Activated T-helper 1 cell treated with anti-CD3 and anti-CD28 coated beads, Interleukin-12 subunit alpha, Interleukin-12 subunit beta, Interleukin-2, Interleukin-4 antibody, amounts not matched to agents 30 ng/mL and 10 ng/mL and 1 ng/mL, durations not matched to agents 14 hours and 24 hours and 36 hours (primary cell): ENCODE results near the gene KPNA4. TPM values are rescaled to one million over a fixed set of nuclear protein-coding genes. Genes with fewer than 3 reads are reported as not detected.
"Not testable (repeated sequence)": the region's sequence is repeated elsewhere in the genome, so short reads cannot be mapped to it uniquely, and the experiment has no call there.

Source experiments
- DNase-seq: peaks from one replicate; pipeline ENCODE4 v3.0.0; 2021; ENCODE audit warnings: low spot score
- H3K27ac Mint-ChIP-seq: one replicate; pipeline ENCODE4 v1.8.0; 2021; ENCODE audit warnings: mild to moderate bottlenecking, mixed read lengths
- H3K27me3 Mint-ChIP-seq: one replicate; pipeline ENCODE4 v1.8.0; 2022; ENCODE audit warnings: mild to moderate bottlenecking, moderate library complexity, mixed read lengths; ENCODE audit not compliant: insufficient read depth
- H3K36me3 Mint-ChIP-seq: one replicate; pipeline ENCODE4 v1.8.0; 2021; ENCODE audit warnings: low read depth, mixed read lengths
- H3K4me1 Mint-ChIP-seq: one replicate; pipeline ENCODE4 v1.8.0; 2021; ENCODE audit warnings: low read depth, mixed read lengths
- H3K4me3 Mint-ChIP-seq: one replicate; pipeline ENCODE4 v1.8.0; 2021; ENCODE audit warnings: mild to moderate bottlenecking, moderate library complexity, mixed read lengths
- H3K9me3 Mint-ChIP-seq: one replicate; pipeline ENCODE4 v1.8.0; 2021; ENCODE audit warnings: mixed read lengths
- intact Hi-C: fragments of 100-400 bp; cut with micrococcal nuclease; formaldehyde crosslinking; loops from one replicate; pipeline ENCODE4 v1.15.1; 2024
- total RNA-seq: library from RNA; stranded (reverse); gene quantifications from 2 replicates; pipeline ENCODE4 v1.2.3, GENCODE V29; 2022

The KPNA4 gene
- total RNA-seq, 1 donor from 2014 or later: 77.7 TPM

- no peaks in the 10 kb centered on the region for H3K4me1 Mint-ChIP-seq
- H3K9me3 Mint-ChIP-seq: peaks cover 5% of the 10 kb centered on the region
- H3K4me3 Mint-ChIP-seq: no peak overlapping the region
- H3K27ac Mint-ChIP-seq: no peak overlapping the region
- H3K36me3 Mint-ChIP-seq: peaks cover 3% of the 10 kb centered on the region
- H3K27me3 Mint-ChIP-seq: peaks cover 22% of the 10 kb centered on the region
- intact Hi-C loops: no loop called here
- DNase-seq: no peak
Measured at GRCh38 chr3:160454995-160455394, 110.4 kb downstream of the KPNA4 start.

GRCh38 chr3:160452251-160452650 is 113.1 kb downstream of the KPNA4 start:
- H3K4me3 Mint-ChIP-seq, H3K27ac Mint-ChIP-seq, DNase-seq, intact Hi-C loops, H3K9me3 Mint-ChIP-seq, H3K36me3 Mint-ChIP-seq: not testable (repeated sequence)
- Mint-ChIP-seq H3K27me3 (peaks cover 19% of the 10 kb centered on the region), H3K4me1 (peaks cover 10% of the 10 kb centered on the region)

DNA sequence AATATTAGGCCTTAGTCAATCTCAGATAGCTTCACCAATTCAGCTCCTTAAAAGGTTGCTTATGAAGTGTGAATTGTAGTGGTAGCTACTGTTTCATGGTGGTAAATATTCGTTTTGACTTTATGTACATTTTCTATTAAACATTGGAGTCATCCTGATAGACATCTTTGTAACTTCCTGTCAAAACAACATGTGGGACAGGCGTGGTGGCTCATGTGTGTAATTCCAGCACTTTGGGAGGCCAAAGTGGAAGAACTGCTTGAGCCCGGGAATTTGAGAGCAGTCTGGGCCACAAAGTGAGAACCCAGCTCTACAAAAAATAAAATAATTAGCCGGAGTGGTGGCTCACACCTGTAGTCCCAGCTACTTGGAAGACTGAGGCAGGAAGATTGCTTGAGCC is 113.8 kb downstream of the KPNA4 start:
- Mint-ChIP-seq H3K27ac (no peak overlapping the region), H3K27me3 (peaks cover 12% of the 10 kb centered on the region), H3K36me3 (peaks cover 9% of the 10 kb centered on the region), H3K4me3 (no peak overlapping the region), H3K9me3 (peaks cover 5% of the 10 kb centered on the region), H3K4me1 (peaks cover 17% of the 10 kb centered on the region)
- DNase-seq: no peak
- intact Hi-C loops: no loop called here

DNA sequence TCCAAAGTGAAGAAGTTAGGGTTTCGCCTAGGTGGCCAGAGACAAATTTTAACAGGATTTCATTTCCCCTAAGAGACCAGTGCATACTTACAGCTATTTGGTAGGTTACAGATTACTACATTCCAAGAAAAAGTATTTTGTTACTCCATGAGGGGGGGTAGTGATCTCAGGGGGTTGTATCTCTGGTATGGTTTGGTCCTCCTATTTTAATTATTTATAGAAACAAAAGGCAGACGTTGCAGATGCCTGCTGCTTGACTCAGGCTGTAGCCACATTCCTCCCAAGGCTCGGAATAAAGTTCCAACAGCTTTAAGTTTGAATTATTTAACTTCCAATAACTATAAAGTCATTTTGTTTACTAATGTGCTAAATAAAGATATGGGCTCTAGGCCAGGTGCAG is 114.5 kb downstream of the KPNA4 start:
- Mint-ChIP-seq H3K27me3 (peaks cover 12% of the 10 kb centered on the region), H3K4me3 (peak overlapping the region; percentile 95), H3K27ac (peak overlapping the region; percentile 95), H3K4me1 (peaks cover 23% of the 10 kb centered on the region), H3K36me3 (peaks cover 14% of the 10 kb centered on the region), H3K9me3 (peaks cover 5% of the 10 kb centered on the region)
- DNase-seq: no peak
- intact Hi-C loops: no loop called here

DNA sequence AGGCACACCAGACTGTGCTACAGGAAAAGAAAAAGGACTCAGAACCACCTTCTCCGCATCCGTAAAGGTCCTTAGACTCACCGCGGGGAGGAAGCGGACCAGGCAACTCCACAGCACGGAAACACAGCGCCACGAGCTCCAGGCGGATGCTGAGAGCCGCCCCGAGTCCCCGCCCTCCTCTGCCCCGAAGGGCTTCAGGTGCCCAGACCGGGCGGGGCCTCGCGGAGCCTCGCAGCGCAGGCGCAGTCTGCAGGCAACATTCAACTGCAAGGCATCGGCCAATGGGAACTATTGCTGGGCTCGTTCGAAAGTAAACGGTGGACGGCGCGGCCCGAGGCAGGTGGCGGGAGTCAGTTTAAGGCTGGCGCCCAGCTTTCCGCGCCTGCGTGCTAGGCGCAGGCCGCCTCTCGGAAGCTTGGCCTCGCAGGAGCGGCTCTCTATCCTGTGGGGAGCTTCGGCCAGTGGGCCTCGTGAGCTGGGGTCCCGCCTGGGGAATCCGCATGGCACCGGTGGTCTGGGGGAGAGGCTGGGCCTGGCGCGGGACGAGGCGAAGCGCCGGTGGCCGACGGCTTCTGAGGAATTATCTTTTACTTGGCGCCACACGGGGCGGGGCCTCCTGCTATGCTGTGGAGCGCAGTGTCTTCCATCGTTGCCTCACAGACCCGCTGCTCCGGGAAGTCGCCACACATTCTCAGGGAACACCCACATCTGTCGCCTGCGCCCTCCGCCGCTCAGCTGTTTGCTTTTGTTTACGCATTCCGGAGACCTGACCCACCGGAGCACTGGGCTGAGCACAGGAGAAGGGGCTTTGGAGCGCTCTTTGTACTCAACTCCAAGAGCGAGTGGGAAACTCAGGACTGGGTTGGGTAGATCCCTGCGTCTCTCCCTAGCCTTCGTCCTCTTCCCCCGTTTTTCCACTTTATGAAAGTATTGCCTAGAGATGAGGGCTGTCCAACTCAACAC is 115.5 kb downstream of the KPNA4 start, which contains the start of gene TRIM59:
TSS of gene TRIM59 (minus strand) at position 151 of the 963 bp plus-strand sequence. CDS start 10,603 bp downstream, outside the sequence.
- peaks cover 6% of the 10 kb centered on the region for H3K27me3 Mint-ChIP-seq

GRCh38 chr3:160448845-160449635 is 116.3 kb downstream of the KPNA4 start:
- peaks cover 34% of the 10 kb centered on the region for H3K4me1 Mint-ChIP-seq
- H3K9me3 Mint-ChIP-seq: peaks cover 5% of the 10 kb centered on the region
- H3K27me3 Mint-ChIP-seq: peaks cover 6% of the 10 kb centered on the region
- peak overlapping the region; percentile 95 for H3K4me3 Mint-ChIP-seq
- intact Hi-C loops: loop anchor here (1.0 to 5.0 kb wide), 9 partner anchors 8 to 773 kb away; partner anchors contain the start of genes IFT80, IL12A, KPNA4 and NMD3
- H3K27ac Mint-ChIP-seq: peak overlapping the region; percentile 95
- peaks cover 26% of the 10 kb centered on the region for H3K36me3 Mint-ChIP-seq
- peak; percentile 6 for DNase-seq

More for the DNA sequence above, 115.5 kb downstream of the KPNA4 start, which contains the start of gene TRIM59:
- Mint-ChIP-seq H3K9me3 (peaks cover 5% of the 10 kb centered on the region), H3K4me3 (peak within 1 kb of the TSS; percentile 95), H3K36me3 (peaks cover 21% of the 10 kb centered on the region), H3K4me1 (peaks cover 29% of the 10 kb centered on the region), H3K27ac (peak within 1 kb of the TSS; percentile 95)
- DNase-seq: peak; percentile 97
- intact Hi-C loops: loop anchor here (1.0 to 5.0 kb wide), 9 partner anchors 9 to 772 kb away; partner anchors contain the start of genes IFT80, IL12A, KPNA4 and NMD3

GRCh38 chr3:160447544-160447943 is 117.8 kb downstream of the KPNA4 start:
- Mint-ChIP-seq H3K4me1 (peaks cover 48% of the 10 kb centered on the region), H3K36me3 (peaks cover 33% of the 10 kb centered on the region), H3K27ac (no peak overlapping the region), H3K4me3 (peak overlapping the region; percentile 56), H3K9me3 (peaks cover 5% of the 10 kb centered on the region), H3K27me3 (no peaks in the 10 kb centered on the region)
- intact Hi-C loops: loop anchor here (5.0 kb wide), 1 partner anchor 775 kb away; the partner anchor contains the start of gene NMD3
- DNase-seq: no peak

GRCh38 chr3:160446522-160447056 is 118.8 kb downstream of the KPNA4 start:
- Mint-ChIP-seq H3K36me3 (peaks cover 39% of the 10 kb centered on the region), H3K27ac (no peak overlapping the region), H3K27me3 (no peaks in the 10 kb centered on the region), H3K9me3 (peaks cover 5% of the 10 kb centered on the region), H3K4me1 (peaks cover 56% of the 10 kb centered on the region), H3K4me3 (peak overlapping the region; percentile 71)
- intact Hi-C loops: loop anchor here (5.0 kb wide), 1 partner anchor 776 kb away; the partner anchor contains the start of gene NMD3
- DNase-seq: no peak

DNA sequence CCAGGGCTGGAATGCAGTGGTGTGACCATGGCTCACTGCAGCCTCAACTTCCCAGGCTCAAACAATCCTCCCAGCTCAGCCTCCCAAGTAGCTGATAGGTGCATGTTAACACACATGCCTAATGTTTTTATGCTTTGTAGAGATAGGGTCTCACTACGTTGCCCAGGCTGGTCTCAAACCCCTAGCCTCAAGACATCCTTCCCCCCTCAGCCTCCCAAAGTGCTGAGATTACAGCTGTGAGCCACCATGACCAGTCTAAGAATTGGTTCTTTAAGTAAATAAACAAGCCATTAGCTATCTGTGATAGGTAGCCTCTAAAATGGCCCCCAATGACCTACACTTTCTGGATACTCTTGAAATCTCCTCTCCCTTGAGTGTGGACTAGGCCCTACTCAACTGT is 119.5 kb downstream of the KPNA4 start:
- intact Hi-C loops: loop anchor here (5.0 kb wide), 1 partner anchor 776 kb away; the partner anchor contains the start of gene NMD3
- Mint-ChIP-seq H3K36me3 (peaks cover 41% of the 10 kb centered on the region), H3K27ac (no peak overlapping the region), H3K4me3 (no peak overlapping the region), H3K9me3 (peaks cover 5% of the 10 kb centered on the region), H3K27me3 (no peaks in the 10 kb centered on the region), H3K4me1 (peaks cover 63% of the 10 kb centered on the region)
- DNase-seq: no peak

Other genes with a start within 250 kb of the KPNA4 start
- gene IFT80, start 166.3 kb downstream of the KPNA4 start, total RNA-seq: 14.0 and 14.8 TPM in 2 replicates
- 163 and 164 TPM in 2 replicates for gene SMC4, start 165.9 kb downstream of the KPNA4 start, total RNA-seq
- gene TRIM59, start 115.8 kb downstream of the KPNA4 start, total RNA-seq: 33.1 and 33.2 TPM in 2 replicates
- gene ARL14, start 111.6 kb upstream of the KPNA4 start, total RNA-seq: not detected in 2 replicates
- gene PPM1L, start 190.7 kb upstream of the KPNA4 start, total RNA-seq: 2.7 and 3.3 TPM in 2 replicates